Trophoblast cell (in vitro differentiated cells and primary cell): ENCODE results near the gene SETD4.

Source experiments
- DNase-seq, 2 donors: peaks; one replicate each; pipeline ENCODE4 v3.0.0-alpha.2; 2016
- H2AFZ ChIP-seq: 2 replicates; pipeline ENCODE4 v1.6.1; 2013; ENCODE audit warnings: low read length, moderate library complexity, mild to moderate bottlenecking; ENCODE audit not compliant: insufficient read depth, poor library complexity
- H2AK5ac ChIP-seq: 2 replicates; pipeline ENCODE4 v1.6.1; 2013; ENCODE audit warnings: mild to moderate bottlenecking, low read length
- H2BK120ac ChIP-seq: 2 replicates; pipeline ENCODE4 v1.6.1; 2013; ENCODE audit warnings: low read length, mild to moderate bottlenecking, moderate library complexity; ENCODE audit not compliant: insufficient read depth, poor library complexity
- H2BK12ac ChIP-seq: 2 replicates; pipeline ENCODE4 v1.6.1; 2013; ENCODE audit warnings: mild to moderate bottlenecking, low read length, moderate library complexity
- H2BK5ac ChIP-seq: 2 replicates; pipeline ENCODE4 v1.6.1; 2013; ENCODE audit warnings: low read length, low read depth, moderate library complexity, mild to moderate bottlenecking; ENCODE audit not compliant: poor library complexity
- H3K14ac ChIP-seq: 2 replicates; pipeline ENCODE4 v1.6.1; 2013; ENCODE audit warnings: mild to moderate bottlenecking, low read length
- H3K18ac ChIP-seq: 2 replicates; pipeline ENCODE4 v1.6.1; 2013; ENCODE audit warnings: mild to moderate bottlenecking, low read length
- H3K23ac ChIP-seq: 2 replicates; pipeline ENCODE4 v1.6.1; 2013; ENCODE audit warnings: low read length
- H3K27ac ChIP-seq: 2 replicates; pipeline ENCODE4 v1.5.1; 2013; ENCODE audit warnings: low read depth, mild to moderate bottlenecking, inconsistent platforms, low read length, moderate library complexity
- H3K27me3 ChIP-seq: 2 replicates; pipeline ENCODE4 v1.6.1; 2013; ENCODE audit warnings: inconsistent platforms, mild to moderate bottlenecking, low read length, moderate library complexity; ENCODE audit not compliant: insufficient read depth
- H3K36me3 ChIP-seq, 2 experiments: 1 replicate in 1 of 2; 2 replicates in 1 of 2; pipeline ENCODE4 v1.6.1; 2013; ENCODE audit warnings: low read length in 2 of 2, mild to moderate bottlenecking in 2 of 2, moderate library complexity in 1 of 2; ENCODE audit not compliant: insufficient read depth in 2 of 2, control insufficient read depth in 1 of 2
- H3K4ac ChIP-seq: 2 replicates; pipeline ENCODE4 v1.6.1; 2013; ENCODE audit warnings: low read depth, mild to moderate bottlenecking, low read length, moderate library complexity
- H3K4me1 ChIP-seq, 2 experiments: 1 replicate in 1 of 2; 2 replicates in 1 of 2; pipeline ENCODE4 v1.6.1; 2013; ENCODE audit warnings: low read length in 2 of 2, mild to moderate bottlenecking in 2 of 2, moderate library complexity in 1 of 2; ENCODE audit not compliant: insufficient read depth in 2 of 2, control insufficient read depth in 1 of 2
- H3K4me2 ChIP-seq: 2 replicates; pipeline ENCODE4 v1.6.1; 2013; ENCODE audit warnings: inconsistent platforms, mild to moderate bottlenecking, low read length, moderate library complexity
- H3K4me3 ChIP-seq: 2 replicates; pipeline ENCODE4 v1.5.1; 2013; ENCODE audit warnings: mild to moderate bottlenecking, low read depth, low read length, inconsistent platforms
- H3K79me1 ChIP-seq: one replicate; pipeline ENCODE4 v1.6.1; 2013; ENCODE audit warnings: low read length
- H3K79me2 ChIP-seq: 2 replicates; pipeline ENCODE4 v1.6.1; 2013; ENCODE audit warnings: low read length, mild to moderate bottlenecking; ENCODE audit not compliant: control insufficient read depth, insufficient read depth, poor library complexity
- H3K9ac ChIP-seq: 2 replicates; pipeline ENCODE4 v1.6.1; 2013; ENCODE audit warnings: mild to moderate bottlenecking, low read length
- H3K9me3 ChIP-seq: 2 replicates; pipeline ENCODE4 v1.6.1; 2013; ENCODE audit warnings: low read depth, mild to moderate bottlenecking, control low read depth, inconsistent platforms, low read length; ENCODE audit not compliant: insufficient read depth
- H4K12ac ChIP-seq: 2 replicates; pipeline ENCODE4 v1.6.1; 2013; ENCODE audit warnings: low read depth, mild to moderate bottlenecking, low read length, moderate library complexity
- H4K8ac ChIP-seq: 2 replicates; pipeline ENCODE4 v1.6.1; 2013; ENCODE audit warnings: low read depth, mild to moderate bottlenecking, low read length, moderate library complexity
- H4K91ac ChIP-seq: one replicate; pipeline ENCODE4 v1.6.1; 2013; ENCODE audit warnings: low read depth, mild to moderate bottlenecking, low read length, moderate library complexity
- WGBS: extraction: QIAGEN DNeasy Blood & Tissue Kit; methylation state at CpG from one replicate; pipeline ENCODE4 v1.1.7; 2013; ENCODE audit warnings: missing lambda C conversion rate; ENCODE audit not compliant: insufficient read length, insufficient coverage; ENCODE audit errors: extremely low coverage; 5-methylcytosine and 5-hydroxymethylcytosine counted together

The SETD4 gene

GRCh38 chr21:36005879-36006400, 54.4 kb downstream of the SETD4 start:
- Histone ChIP-seq H2AFZ (peak overlapping the region; percentile 45), H3K4me1 (no peaks in the 10 kb centered on the region)

GRCh38 chr21:36005018-36005417, 55.3 kb downstream of the SETD4 start:
- Histone ChIP-seq H3K4me1 (no peaks in the 10 kb centered on the region), H3K9ac (no peak overlapping the region), H2AFZ (peak overlapping the region; percentile 62), H4K91ac (no peak overlapping the region), H3K79me2 (no peaks in the 10 kb centered on the region), H2AK5ac (no peak overlapping the region), H3K36me3 (no peaks in the 10 kb centered on the region), H3K4me3 (no peak overlapping the region), H3K27ac (no peak overlapping the region), H3K79me1 (no peaks in the 10 kb centered on the region), H3K14ac (no peak overlapping the region), H3K27me3 (no peaks in the 10 kb centered on the region), H3K23ac (no peak overlapping the region), H2BK120ac (no peak overlapping the region), H3K4me2 (no peak overlapping the region), H3K4ac (no peak overlapping the region), H3K18ac (no peak overlapping the region), H2BK12ac (no peak overlapping the region), H2BK5ac (no peak overlapping the region), H3K9me3 (no peaks in the 10 kb centered on the region), H4K12ac (no peak overlapping the region), H4K8ac (peak overlapping the region; percentile 66)
- WGBS: no CpG with 5 or more reads among the region's 17 CpGs
- DNase-seq: no peak

More at GRCh38 chr21:36005879-36006400, 54.4 kb downstream of the SETD4 start:
- H3K14ac ChIP-seq: no peak overlapping the region
- H3K36me3 ChIP-seq: no peaks in the 10 kb centered on the region
- H3K4me2 ChIP-seq: no peak overlapping the region
- no peak overlapping the region for H3K9ac ChIP-seq
- no peak overlapping the region for H3K27ac ChIP-seq
- no peak overlapping the region for H3K4me3 ChIP-seq
- no peak overlapping the region for H2BK120ac ChIP-seq
- H3K9me3 ChIP-seq: no peaks in the 10 kb centered on the region
- H4K8ac ChIP-seq: no peak overlapping the region
- no peak overlapping the region for H3K23ac ChIP-seq
- H2AK5ac ChIP-seq: no peak overlapping the region
- DNase-seq: no peak
- no peak overlapping the region for H2BK5ac ChIP-seq
- no peaks in the 10 kb centered on the region for H3K79me1 ChIP-seq
- WGBS: no CpG with 5 or more reads among the region's 5 CpGs
- no peak overlapping the region for H4K12ac ChIP-seq
- H3K18ac ChIP-seq: no peak overlapping the region
- no peaks in the 10 kb centered on the region for H3K27me3 ChIP-seq
- H2BK12ac ChIP-seq: no peak overlapping the region
- no peaks in the 10 kb centered on the region for H3K79me2 ChIP-seq
- H4K91ac ChIP-seq: no peak overlapping the region
- no peak overlapping the region for H3K4ac ChIP-seq

- H4K91ac ChIP-seq: no peak overlapping the region
- H2BK120ac ChIP-seq: no peak overlapping the region
- H3K4ac ChIP-seq: no peak overlapping the region
- H3K27me3 ChIP-seq: no peaks in the 10 kb centered on the region
- DNase-seq: no peak
- H2BK12ac ChIP-seq: no peak overlapping the region
- no peak overlapping the region for H2AK5ac ChIP-seq
- H3K18ac ChIP-seq: no peak overlapping the region
- no peaks in the 10 kb centered on the region for H3K79me2 ChIP-seq
- no peak overlapping the region for H2BK5ac ChIP-seq
- no CpG with 5 or more reads among the region's 13 CpGs for WGBS
- H3K36me3 ChIP-seq: no peaks in the 10 kb centered on the region
- H4K8ac ChIP-seq: no peak overlapping the region
- H3K14ac ChIP-seq: no peak overlapping the region
- no peak overlapping the region for H3K27ac ChIP-seq
- no peaks in the 10 kb centered on the region for H3K4me1 ChIP-seq
- H4K12ac ChIP-seq: no peak overlapping the region
- no peak overlapping the region for H3K9ac ChIP-seq
- H3K23ac ChIP-seq: no peak overlapping the region
- no peaks in the 10 kb centered on the region for H3K9me3 ChIP-seq
- no peak overlapping the region for H3K4me2 ChIP-seq
- no peaks in the 10 kb centered on the region for H3K79me1 ChIP-seq
- H2AFZ ChIP-seq: no peak overlapping the region
- H3K4me3 ChIP-seq: no peak overlapping the region
These were observed 55.9 kb downstream of the SETD4 start for GRCh38 chr21:36004441-36004840.

DNA sequence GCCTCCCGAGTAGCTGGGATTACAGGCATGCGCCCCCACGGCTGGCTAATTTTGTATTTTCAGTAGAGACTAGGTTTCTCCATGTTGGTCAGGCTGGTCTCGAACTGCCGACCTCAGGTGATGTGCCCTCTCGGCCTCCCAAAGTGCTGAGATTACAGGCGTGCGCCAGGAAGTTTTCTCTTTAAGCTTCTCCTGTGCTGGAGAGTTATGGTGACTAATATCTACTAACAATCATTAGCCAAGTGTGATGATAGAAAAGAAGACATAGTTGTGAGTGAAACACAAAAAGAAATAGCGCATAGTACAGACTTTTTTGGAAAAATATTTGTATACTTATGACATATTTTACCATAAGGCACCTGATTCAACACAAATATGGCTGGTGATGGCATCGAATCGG, 56.5 kb downstream of the SETD4 start:
- Histone ChIP-seq H3K27me3 (no peaks in the 10 kb centered on the region), H2AK5ac (no peak overlapping the region), H2BK5ac (no peak overlapping the region)

More for the DNA sequence above, 56.5 kb downstream of the SETD4 start:
- no peak overlapping the region for H3K4ac ChIP-seq
- no peak overlapping the region for H3K9ac ChIP-seq
- H3K18ac ChIP-seq: no peak overlapping the region
- no peaks in the 10 kb centered on the region for H3K79me1 ChIP-seq
- no peak overlapping the region for H3K4me2 ChIP-seq
- H4K8ac ChIP-seq: no peak overlapping the region
- WGBS: no CpG with 5 or more reads among the region's 11 CpGs
- no peak overlapping the region for H3K14ac ChIP-seq
- DNase-seq: no peak
- no peaks in the 10 kb centered on the region for H3K79me2 ChIP-seq
- H3K23ac ChIP-seq: no peak overlapping the region
- no peak overlapping the region for H2BK12ac ChIP-seq
- no peak overlapping the region for H3K27ac ChIP-seq
- no peak overlapping the region for H4K12ac ChIP-seq
- no peak overlapping the region for H2BK120ac ChIP-seq
- H3K4me3 ChIP-seq: no peak overlapping the region
- H2AFZ ChIP-seq: no peak overlapping the region
- no peaks in the 10 kb centered on the region for H3K9me3 ChIP-seq
- H3K4me1 ChIP-seq: no peaks in the 10 kb centered on the region
- no peak overlapping the region for H4K91ac ChIP-seq
- H3K36me3 ChIP-seq: no peaks in the 10 kb centered on the region
